OCI-LY1 (cell line): Measurements from ENCODE around the gene MMP14.

ENCODE experiments used
- CTCF ChIP-seq: fragments of 200-600 bp; sonication (generic), shearing (Covaris generic); IDR thresholded peaks from 2 replicates; pipeline ENCODE4 v1.5.1; 2017; ENCODE audit warnings: mild to moderate bottlenecking, antibody characterized with exemption, low read length, moderate library complexity, mixed read lengths
- EZH2 ChIP-seq: fragments of 200-600 bp; sonication (generic), shearing (Covaris generic); IDR thresholded peaks from 2 replicates; pipeline ENCODE4 v1.8.0; 2017; ENCODE audit warnings: borderline replicate concordance, mixed run types, mild to moderate bottlenecking, antibody characterized with exemption, low read length, moderate library complexity, mixed read lengths

DNA sequence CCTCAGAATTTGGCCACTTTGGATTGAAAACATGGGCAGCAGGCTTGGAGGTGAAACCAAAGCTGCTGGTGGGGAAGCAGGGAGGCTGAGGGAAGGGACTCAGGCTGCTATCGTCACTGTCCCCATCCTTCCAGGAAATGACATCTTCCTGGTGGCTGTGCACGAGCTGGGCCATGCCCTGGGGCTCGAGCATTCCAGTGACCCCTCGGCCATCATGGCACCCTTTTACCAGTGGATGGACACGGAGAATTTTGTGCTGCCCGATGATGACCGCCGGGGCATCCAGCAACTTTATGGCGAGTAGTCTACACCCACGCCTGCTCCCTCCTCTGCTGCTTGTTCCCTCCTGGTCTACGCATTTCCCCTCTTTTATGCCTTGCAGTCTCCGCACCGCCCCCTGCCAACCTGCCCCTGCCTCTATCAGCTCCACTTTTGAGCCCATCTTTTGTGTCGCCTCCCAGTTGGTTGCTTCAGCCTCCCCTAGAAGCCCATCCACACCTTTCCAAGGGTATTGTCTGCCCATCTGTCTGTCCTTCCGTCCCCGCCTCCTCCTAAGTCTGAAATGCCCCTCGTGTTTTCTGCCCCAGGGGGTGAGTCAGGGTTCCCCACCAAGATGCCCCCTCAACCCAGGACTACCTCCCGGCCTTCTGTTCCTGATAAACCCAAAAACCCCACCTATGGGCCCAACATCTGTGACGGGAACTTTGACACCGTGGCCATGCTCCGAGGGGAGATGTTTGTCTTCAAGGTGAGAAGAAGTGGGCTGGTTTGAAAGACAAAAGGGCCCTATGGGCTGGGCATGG is 6.9 kb downstream of the MMP14 start:
- TF ChIP-seq EZH2 = no peak
- no peak for TF ChIP-seq CTCF
